HG03175 (cell line): ENCODE results near the gene ABHD16A.
"Not testable (repeated sequence)": the region's sequence is repeated elsewhere in the genome, so short reads cannot be mapped to it uniquely, and the experiment has no call there.

Experiments
- ATAC-seq: cut with Tn5 transposase; IDR thresholded peaks from one replicate; pipeline ENCODE4 v1.9.1; 2021; ENCODE audit warnings: mild to moderate bottlenecking, moderate library complexity; ENCODE audit not compliant: unreplicated experiment

ABHD16A gene

GRCh38 chr6:31715022-31715958 lies 12.2 kb upstream of the ABHD16A start, which contains the start of gene LY6G6D:
LY6G6D (plus strand) TSS chr6:31715348; CDS start chr6:31715356, 8 bp downstream.
- ATAC-seq, result no peak

GRCh38 chr6:31713991-31714684 lies 11.0 kb upstream of the ABHD16A start:
- no peak for ATAC-seq

GRCh38 chr6:31713465-31713864 lies 10.3 kb upstream of the ABHD16A start:
- no peak for ATAC-seq

- ATAC-seq, result no peak
These were observed 9.2 kb upstream of the ABHD16A start for GRCh38 chr6:31712296-31712695.

- ATAC-seq, result no peak
These were observed 8.1 kb upstream of the ABHD16A start for GRCh38 chr6:31711233-31711632.

GRCh38 chr6:31710523-31711219 lies 7.5 kb upstream of the ABHD16A start:
- ATAC-seq, result no peak

- ATAC-seq, result not testable (repeated sequence)
These were observed 6.0 kb upstream of the ABHD16A start for GRCh38 chr6:31709157-31709556.

- ATAC-seq, result no peak
These were observed 5.1 kb upstream of the ABHD16A start for GRCh38 chr6:31708224-31708623.

GRCh38 chr6:31707701-31708100 lies 4.6 kb upstream of the ABHD16A start:
- ATAC-seq, result no peak

GRCh38 chr6:31706599-31706998 lies 3.5 kb upstream of the ABHD16A start, which contains the start of gene LY6G6F:
LY6G6F (plus strand) TSS chr6:31706866; CDS start chr6:31706907, 41 bp downstream.
- no peak for ATAC-seq

GRCh38 chr6:31705931-31706330 lies 2.8 kb upstream of the ABHD16A start:
- no peak for ATAC-seq

- no peak for ATAC-seq
These were observed 712 bp downstream of the ABHD16A start for GRCh38 chr6:31702405-31702818.

GRCh38 chr6:31701666-31702404 lies 1.3 kb downstream of the ABHD16A start:
- no peak for ATAC-seq

GRCh38 chr6:31700740-31701401 lies 2.3 kb downstream of the ABHD16A start:
- no peak for ATAC-seq

GRCh38 chr6:31697555-31697954 lies 5.6 kb downstream of the ABHD16A start:
- ATAC-seq, result no peak

- ATAC-seq, result no peak
These were observed 9.6 kb downstream of the ABHD16A start for GRCh38 chr6:31693535-31693934.

GRCh38 chr6:31692886-31693285 lies 10.2 kb downstream of the ABHD16A start:
- ATAC-seq, result no peak

- no peak for ATAC-seq
These were observed 10.8 kb downstream of the ABHD16A start for GRCh38 chr6:31692353-31692752.

GRCh38 chr6:31691564-31692108 lies 11.5 kb downstream of the ABHD16A start:
- no peak for ATAC-seq

- ATAC-seq, result no peak
These were observed 12.1 kb downstream of the ABHD16A start for GRCh38 chr6:31691078-31691463.
